Measurements from ENCODE around the gene SUPT5H. TPM values are rescaled to one million over a fixed set of nuclear protein-coding genes. Genes with fewer than 3 reads are reported as not detected.

The SUPT5H gene
- total and polyA plus RNA-seq, 8 donors: 93.6 to 152 (median 139) TPM

GRCh38 chr19:39409208-39410016, 36.0 kb upstream of the SUPT5H start:
- intact Hi-C loops (cut with DNase I): no loop called here
- ATAC-seq (peak; percentile 26), DNase-seq (peak in 3 of 4 donors; percentile 91 to 98 (median 95))
- peaks cover 9 to 21% of the 10 kb centered on the region in 2 donors for H3K36me3 ChIP-seq
- H3K4me3 ChIP-seq: peak overlapping the region; percentile 99 to 100
- H3K4me1 ChIP-seq: peaks cover 11 to 62% of the 10 kb centered on the region in 2 donors
- no peak for TF ChIP-seq CTCF (IDR thresholded peaks at IDR 0.05)
- peak overlapping the region; percentile 98 to 100 for H3K27ac ChIP-seq
- H3K27me3 ChIP-seq: peaks cover 0 to 12% of the 10 kb centered on the region in 2 donors
- H3K9me3 ChIP-seq: no peaks in the 10 kb centered on the region

- peaks cover 9 to 21% of the 10 kb centered on the region in 2 donors for H3K36me3 ChIP-seq
- peak; percentile 6 for ATAC-seq
- H3K4me1 ChIP-seq: peaks cover 11 to 62% of the 10 kb centered on the region in 2 donors
- no peaks in the 10 kb centered on the region for H3K9me3 ChIP-seq
- intact Hi-C loops (cut with DNase I): no loop called here
- peak in 3 of 4 donors; percentile 80 to 93 (median 84) for DNase-seq
- H3K4me3 ChIP-seq: peak overlapping the region; percentile 99 to 100
- no peak for TF ChIP-seq CTCF (IDR thresholded peaks at IDR 0.05)
- peak overlapping the region; percentile 98 to 100 for H3K27ac ChIP-seq
- H3K27me3 ChIP-seq: peaks cover 0 to 12% of the 10 kb centered on the region in 2 donors
Observed at GRCh38 chr19:39410017-39410830, 35.2 kb upstream of the SUPT5H start.

GRCh38 chr19:39410831-39411080, 34.6 kb upstream of the SUPT5H start:
- intact Hi-C loops (cut with DNase I): no loop called here
- ATAC-seq: no peak
- Histone ChIP-seq H3K9me3 (no peaks in the 10 kb centered on the region), H3K4me3 (peak overlapping the region in 1 of 2 donors; percentile 100), H3K36me3 (peaks cover 9 to 21% of the 10 kb centered on the region in 2 donors), H3K4me1 (peaks cover 11 to 61% of the 10 kb centered on the region in 2 donors), H3K27me3 (peaks cover 0 to 12% of the 10 kb centered on the region in 2 donors), H3K27ac (peak overlapping the region; percentile 98 to 100)
- no peak for DNase-seq
- TF ChIP-seq CTCF (IDR thresholded peaks at IDR 0.05): no peak

GRCh38 chr19:39411081-39411831, 34.1 kb upstream of the SUPT5H start:
- Histone ChIP-seq H3K4me3 (peak overlapping the region in 1 of 2 donors; percentile 100), H3K27me3 (peaks cover 0 to 12% of the 10 kb centered on the region in 2 donors), H3K9me3 (no peaks in the 10 kb centered on the region), H3K36me3 (peaks cover 9 to 21% of the 10 kb centered on the region in 2 donors), H3K4me1 (peaks cover 11 to 58% of the 10 kb centered on the region in 2 donors), H3K27ac (peak overlapping the region; percentile 98 to 100)
- TF ChIP-seq CTCF (IDR thresholded peaks at IDR 0.05): no peak
- intact Hi-C loops (cut with DNase I): no loop called here
- DNase-seq: peak in 2 of 4 donors; percentile 38 to 55
- no peak for ATAC-seq

Measured in left lung (tissue), 10 donors.